HEK293T (cell line): ENCODE measurements around the gene GRB7.

Source experiments
- CTBP1 ChIP-seq: fragments of 450-650 bp; IDR thresholded peaks from 2 replicates; pipeline ENCODE4 v1.6.1; 2016; ENCODE audit warnings: borderline replicate concordance
- ELF4 ChIP-seq: fragments of 450-650 bp; IDR thresholded peaks from 2 replicates; pipeline ENCODE4 v1.6.1; 2017; ENCODE audit warnings: antibody characterized with exemption
- FOXK2 ChIP-seq: fragments of 450-650 bp; IDR thresholded peaks from 2 replicates; pipeline ENCODE4 v1.6.1; 2016; ENCODE audit warnings: mild to moderate bottlenecking
- FOXM1 ChIP-seq: fragments of 450-650 bp; IDR thresholded peaks from 2 replicates; pipeline ENCODE4 v1.6.1; 2017; ENCODE audit warnings: mild to moderate bottlenecking, borderline replicate concordance
- HDGF ChIP-seq: fragments of 450-650 bp; IDR thresholded peaks from 2 replicates; pipeline ENCODE4 v1.6.1; 2017; ENCODE audit warnings: antibody characterized with exemption, borderline replicate concordance
- L3MBTL2 ChIP-seq: fragments of 450-650 bp; conservative IDR thresholded peaks from 2 replicates; pipeline ENCODE4 v1.6.1; 2016; ENCODE audit warnings: mild to moderate bottlenecking
- LEF1 ChIP-seq: fragments of 450-650 bp; IDR thresholded peaks from 2 replicates; pipeline ENCODE4 v1.6.1; 2017; ENCODE audit warnings: mild to moderate bottlenecking, borderline replicate concordance
- SP1 ChIP-seq: fragments of 450-650 bp; IDR thresholded peaks from 2 replicates; pipeline ENCODE4 v1.6.1; 2017
- ZNF384 ChIP-seq: fragments of 450-650 bp; IDR thresholded peaks from 2 replicates; pipeline ENCODE4 v1.6.1; 2016

- TF ChIP-seq CTBP1 (no peak), LEF1 (no peak), HDGF (no peak), FOXK2 (no peak), ELF4 (no peak), SP1 (no peak), FOXM1 (no peak), ZNF384 (no peak), L3MBTL2 (no peak)
These were observed 40.0 kb downstream of the GRB7 start for GRCh38 chr17:39777534-39778365.
